OCI-LY1 (cell line): ENCODE measurements around the gene GFOD2.

ENCODE experiments used
- EZH2 ChIP-seq: fragments of 200-600 bp; sonication (generic), shearing (Covaris generic); IDR thresholded peaks from 2 replicates; pipeline ENCODE4 v1.8.0; 2017; ENCODE audit warnings: borderline replicate concordance, mixed run types, mild to moderate bottlenecking, antibody characterized with exemption, low read length, moderate library complexity, mixed read lengths
- TF ChIP-seq, protein P1 (sequence below): fragments of 200-600 bp; sonication (generic), shearing (Covaris generic); IDR thresholded peaks from 2 replicates; pipeline ENCODE4 v1.5.1; 2017; ENCODE audit warnings: mild to moderate bottlenecking, antibody characterized with exemption, low read length, moderate library complexity, mixed read lengths

DNA sequence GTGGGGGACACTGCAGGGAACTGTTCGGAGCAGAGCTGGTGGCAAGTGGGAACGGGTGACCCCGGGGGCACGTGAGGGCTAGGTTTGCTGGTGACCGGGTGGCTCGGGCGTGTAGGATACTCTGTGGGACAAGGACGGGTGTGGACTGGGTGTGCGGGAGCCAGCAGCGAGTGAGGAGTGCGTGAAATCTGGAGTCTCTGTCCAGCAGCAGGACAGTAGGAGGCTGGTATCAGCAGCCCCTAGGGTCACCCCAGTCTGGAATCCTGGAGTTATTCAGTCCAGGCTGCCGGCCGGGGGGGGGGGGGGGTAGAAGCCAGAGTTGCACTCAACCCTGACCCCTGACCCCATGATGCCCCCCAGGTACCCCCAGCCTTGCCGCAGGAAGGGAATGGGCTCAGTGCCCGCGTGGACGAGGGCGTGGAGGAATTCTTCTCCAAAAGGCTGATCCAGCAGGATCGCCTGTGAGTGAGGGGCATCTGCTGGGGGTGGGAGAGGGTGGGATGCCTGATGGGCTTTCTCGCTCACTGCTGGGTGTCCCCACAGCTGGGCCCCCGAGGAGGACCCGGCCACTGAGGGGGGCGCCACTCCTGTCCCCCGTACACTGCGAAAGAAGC is 65.2 kb downstream of the GFOD2 start:
- TF ChIP-seq, protein P1, sequence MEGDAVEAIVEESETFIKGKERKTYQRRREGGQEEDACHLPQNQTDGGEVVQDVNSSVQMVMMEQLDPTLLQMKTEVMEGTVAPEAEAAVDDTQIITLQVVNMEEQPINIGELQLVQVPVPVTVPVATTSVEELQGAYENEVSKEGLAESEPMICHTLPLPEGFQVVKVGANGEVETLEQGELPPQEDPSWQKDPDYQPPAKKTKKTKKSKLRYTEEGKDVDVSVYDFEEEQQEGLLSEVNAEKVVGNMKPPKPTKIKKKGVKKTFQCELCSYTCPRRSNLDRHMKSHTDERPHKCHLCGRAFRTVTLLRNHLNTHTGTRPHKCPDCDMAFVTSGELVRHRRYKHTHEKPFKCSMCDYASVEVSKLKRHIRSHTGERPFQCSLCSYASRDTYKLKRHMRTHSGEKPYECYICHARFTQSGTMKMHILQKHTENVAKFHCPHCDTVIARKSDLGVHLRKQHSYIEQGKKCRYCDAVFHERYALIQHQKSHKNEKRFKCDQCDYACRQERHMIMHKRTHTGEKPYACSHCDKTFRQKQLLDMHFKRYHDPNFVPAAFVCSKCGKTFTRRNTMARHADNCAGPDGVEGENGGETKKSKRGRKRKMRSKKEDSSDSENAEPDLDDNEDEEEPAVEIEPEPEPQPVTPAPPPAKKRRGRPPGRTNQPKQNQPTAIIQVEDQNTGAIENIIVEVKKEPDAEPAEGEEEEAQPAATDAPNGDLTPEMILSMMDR, result no peak
- TF ChIP-seq EZH2, result no peak
